Ishikawa (cell line): Measurements from ENCODE around the gene GNG7.

Source experiments
- CEBPB ChIP-seq: IDR thresholded peaks from 2 replicates; pipeline ENCODE4 v1.6.1; 2012
- CREB1 ChIP-seq: IDR thresholded peaks from 2 replicates; pipeline ENCODE4 v1.6.1; 2012; ENCODE audit warnings: low read depth
- EGR1 ChIP-seq: IDR thresholded peaks from 2 replicates; pipeline ENCODE4 v1.6.1; 2012
- EP300 ChIP-seq: IDR thresholded peaks from 2 replicates; pipeline ENCODE4 v1.6.1; 2012; ENCODE audit warnings: borderline replicate concordance
- FOXM1 ChIP-seq: IDR thresholded peaks from 2 replicates; pipeline ENCODE4 v1.6.1; 2012; ENCODE audit warnings: low read depth, borderline replicate concordance
- MAX ChIP-seq: IDR thresholded peaks from 2 replicates; pipeline ENCODE4 v1.6.1; 2012
- NFIC ChIP-seq: IDR thresholded peaks from 2 replicates; pipeline ENCODE4 v1.6.1; 2012
- RAD21 ChIP-seq: IDR thresholded peaks from 2 replicates; pipeline ENCODE4 v1.6.1; 2012; ENCODE audit warnings: low read depth
- REST ChIP-seq: IDR thresholded peaks from 2 replicates; pipeline ENCODE4 v1.6.1; 2012; ENCODE audit warnings: low read depth, mild to moderate bottlenecking
- TAF1 ChIP-seq: IDR thresholded peaks from 2 replicates; pipeline ENCODE4 v1.6.1; 2012; ENCODE audit warnings: low read depth, mild to moderate bottlenecking
- TCF12 ChIP-seq: IDR thresholded peaks from 2 replicates; pipeline ENCODE4 v1.6.1; 2012; ENCODE audit warnings: low read depth
- TEAD4 ChIP-seq: IDR thresholded peaks from 2 replicates; pipeline ENCODE4 v1.6.1; 2012
- USF1 ChIP-seq: IDR thresholded peaks from 2 replicates; pipeline ENCODE4 v1.6.1; 2012
- YY1 ChIP-seq: IDR thresholded peaks from 2 replicates; pipeline ENCODE4 v1.6.1; 2012; ENCODE audit warnings: low read depth
- ZBTB7A ChIP-seq: IDR thresholded peaks from 2 replicates; pipeline ENCODE4 v1.6.1; 2012; ENCODE audit warnings: low read depth

GNG7 gene

GRCh38 chr19:2469102-2469914, 233.2 kb downstream of the GNG7 start:
- TF ChIP-seq MAX (no peak), TEAD4 (no peak), RAD21 (no peak), REST (no peak), NFIC (no peak), USF1 (no peak), ZBTB7A (no peak), EGR1 (no peak)

GRCh38 chr19:2468596-2468995, 233.9 kb downstream of the GNG7 start:
- TF ChIP-seq CEBPB (no peak), CREB1 (no peak), EP300 (no peak), YY1 (no peak), FOXM1 (no peak), ZBTB7A (no peak), RAD21 (no peak), TAF1 (no peak), USF1 (no peak), TEAD4 (no peak)

GRCh38 chr19:2464389-2464788, 238.1 kb downstream of the GNG7 start:
- no peak for TF ChIP-seq NFIC
- no peak for TF ChIP-seq MAX
- no peak for TF ChIP-seq TCF12
- no peak for TF ChIP-seq YY1
- no peak for TF ChIP-seq ZBTB7A
- no peak for TF ChIP-seq EP300
- no peak for TF ChIP-seq USF1
- no peak for TF ChIP-seq TAF1
- no peak for TF ChIP-seq TEAD4
- no peak for TF ChIP-seq REST

- peak; percentile 37; the same call in 1 of the 2 replicates for TF ChIP-seq USF1
- TF ChIP-seq NFIC = peak; percentile 99
- TF ChIP-seq EP300 = peak; percentile 66; the same call in 1 of the 2 replicates
- TF ChIP-seq REST = 0 out of 2 replicates have a peak, but pooled peaks have one; percentile 21
- peak; percentile 50; the same call in 1 of the 2 replicates for TF ChIP-seq YY1
- TF ChIP-seq FOXM1 = peak; percentile 98
- peak; percentile 57; the same call in 1 of the 2 replicates for TF ChIP-seq TAF1
- TF ChIP-seq MAX = peak; percentile 53; the same call in 1 of the 2 replicates
- no peak for TF ChIP-seq ZBTB7A
- no peak for TF ChIP-seq RAD21
- TF ChIP-seq CEBPB = no peak
- peak; percentile 100 for TF ChIP-seq TEAD4
- TF ChIP-seq CREB1 = no peak
- no peak for TF ChIP-seq EGR1
- TF ChIP-seq TCF12 = peak; percentile 85
Observed at GRCh38 chr19:2462635-2463421, 239.7 kb downstream of the GNG7 start.
